HFF-Myc (cell line): ENCODE measurements around the gene CREG2.

ENCODE experiments used
- DNase-seq: peaks from one replicate; pipeline ENCODE4 v3.0.0-alpha.2; 2011; ENCODE audit warnings: low read depth; ENCODE audit errors: extremely low read depth
- H3K4me3 ChIP-seq: replicated peaks from 2 replicates; pipeline ENCODE4 v1.5.1; 2011; ENCODE audit warnings: low read depth, mild to moderate bottlenecking, control low read depth, low read length
- TF ChIP-seq, protein P1 (sequence below): IDR thresholded peaks from 2 replicates; pipeline ENCODE4 v1.5.1; 2012; ENCODE audit warnings: mild to moderate bottlenecking, low read depth, low read length, control low read depth; ENCODE audit errors: missing control alignments

CREG2 gene

DNA sequence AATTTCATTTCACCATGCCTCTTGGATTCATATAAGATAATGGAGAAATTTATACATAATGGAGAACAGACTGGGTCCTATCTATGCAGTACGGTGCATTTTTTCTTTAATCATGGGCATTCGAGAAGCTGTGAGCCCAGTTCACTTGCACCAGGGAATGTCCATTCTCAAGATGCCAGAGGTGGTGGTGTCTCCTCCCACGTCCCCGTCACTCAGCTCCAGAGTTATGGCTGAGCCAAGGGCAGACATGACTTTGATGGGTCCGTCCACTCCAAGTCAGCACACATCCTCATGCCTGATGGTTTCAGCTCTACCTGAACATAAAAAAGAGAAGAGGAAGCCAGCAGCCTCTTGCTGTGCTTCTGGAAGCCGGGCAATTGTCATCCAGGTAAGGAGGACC is 42.1 kb upstream of the CREG2 start:
- no peak overlapping the region for H3K4me3 ChIP-seq
- TF ChIP-seq, protein P1, sequence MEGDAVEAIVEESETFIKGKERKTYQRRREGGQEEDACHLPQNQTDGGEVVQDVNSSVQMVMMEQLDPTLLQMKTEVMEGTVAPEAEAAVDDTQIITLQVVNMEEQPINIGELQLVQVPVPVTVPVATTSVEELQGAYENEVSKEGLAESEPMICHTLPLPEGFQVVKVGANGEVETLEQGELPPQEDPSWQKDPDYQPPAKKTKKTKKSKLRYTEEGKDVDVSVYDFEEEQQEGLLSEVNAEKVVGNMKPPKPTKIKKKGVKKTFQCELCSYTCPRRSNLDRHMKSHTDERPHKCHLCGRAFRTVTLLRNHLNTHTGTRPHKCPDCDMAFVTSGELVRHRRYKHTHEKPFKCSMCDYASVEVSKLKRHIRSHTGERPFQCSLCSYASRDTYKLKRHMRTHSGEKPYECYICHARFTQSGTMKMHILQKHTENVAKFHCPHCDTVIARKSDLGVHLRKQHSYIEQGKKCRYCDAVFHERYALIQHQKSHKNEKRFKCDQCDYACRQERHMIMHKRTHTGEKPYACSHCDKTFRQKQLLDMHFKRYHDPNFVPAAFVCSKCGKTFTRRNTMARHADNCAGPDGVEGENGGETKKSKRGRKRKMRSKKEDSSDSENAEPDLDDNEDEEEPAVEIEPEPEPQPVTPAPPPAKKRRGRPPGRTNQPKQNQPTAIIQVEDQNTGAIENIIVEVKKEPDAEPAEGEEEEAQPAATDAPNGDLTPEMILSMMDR = no peak
- DNase-seq = no peak

DNA sequence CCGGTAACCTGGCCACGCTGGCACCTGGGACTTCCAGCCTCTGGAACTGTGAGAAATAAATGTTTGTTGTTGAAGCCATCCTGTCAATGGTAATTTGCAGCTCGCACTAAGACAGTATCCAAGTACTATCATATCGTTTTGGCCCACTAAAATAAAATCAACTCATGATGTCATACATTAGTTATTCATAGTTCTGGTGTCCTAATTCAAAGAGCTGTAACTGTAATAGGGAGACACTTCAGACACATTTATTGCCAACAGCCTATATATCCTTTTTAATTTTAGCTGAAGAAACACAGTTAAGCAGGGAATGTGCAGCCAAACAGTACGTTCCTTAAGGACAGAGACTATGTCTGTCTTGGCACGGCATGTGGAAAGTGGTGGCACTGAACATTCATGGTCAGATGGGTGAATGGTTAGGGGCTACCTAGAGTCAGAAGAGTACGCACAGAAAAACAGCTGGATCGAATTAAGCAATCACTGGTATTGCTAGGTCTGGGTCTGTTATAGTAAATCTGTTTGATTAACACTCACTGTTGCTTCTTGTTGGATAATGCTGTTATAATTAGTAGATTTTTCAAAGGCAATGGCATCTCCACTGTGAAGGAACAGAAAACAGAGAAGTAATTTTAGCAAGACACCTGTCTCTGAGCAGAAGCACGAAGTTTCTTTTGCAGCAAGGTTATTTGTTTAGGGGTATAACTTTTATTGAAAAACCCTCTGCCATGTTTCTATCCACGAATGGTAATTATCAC is 41.3 kb upstream of the CREG2 start:
- DNase-seq = no peak
- no peak overlapping the region for H3K4me3 ChIP-seq
- TF ChIP-seq, protein P1 = no peak

DNA sequence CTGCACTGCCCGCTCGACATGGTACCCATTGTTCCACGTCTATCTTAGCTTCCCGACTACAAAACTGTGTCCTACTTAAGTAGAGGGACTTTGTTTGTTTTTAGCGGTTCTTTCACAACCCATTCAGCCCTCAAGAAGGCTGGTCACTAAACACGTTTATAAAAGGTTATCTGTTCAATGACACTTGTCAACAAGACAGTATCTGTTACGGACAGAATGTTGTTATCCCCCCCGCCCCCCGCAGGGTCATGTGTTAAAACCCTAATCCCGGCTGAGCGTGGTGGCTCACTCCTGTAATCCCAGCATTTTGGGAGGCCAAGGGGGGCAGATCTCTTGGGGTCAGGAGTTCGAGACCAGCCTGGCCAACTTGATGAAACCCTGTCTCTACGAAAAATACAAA is 40.4 kb upstream of the CREG2 start:
- TF ChIP-seq, protein P1 = no peak
- no peak overlapping the region for H3K4me3 ChIP-seq
- DNase-seq = no peak

DNA sequence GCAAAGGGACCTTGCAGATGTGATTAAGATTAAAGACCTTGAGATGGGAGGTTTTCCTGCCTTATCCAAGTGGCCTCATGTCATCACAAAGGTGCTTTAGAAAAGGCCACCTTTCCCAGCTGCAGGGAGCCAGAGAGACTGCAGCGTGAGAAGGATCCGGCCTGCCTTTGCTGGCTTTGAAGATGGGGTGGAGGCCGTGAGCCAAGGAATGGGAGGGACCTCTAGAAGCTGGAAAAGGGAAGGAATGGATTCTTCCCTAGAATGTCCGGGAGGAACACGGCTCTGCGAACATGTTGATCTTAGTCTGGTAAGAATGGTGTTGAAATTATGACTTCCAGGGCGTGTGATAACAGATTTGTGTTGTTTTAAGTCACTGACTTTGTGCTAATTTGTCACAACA is 39.9 kb upstream of the CREG2 start:
- no peak overlapping the region for H3K4me3 ChIP-seq
- no peak for DNase-seq
- TF ChIP-seq, protein P1 = no peak

DNA sequence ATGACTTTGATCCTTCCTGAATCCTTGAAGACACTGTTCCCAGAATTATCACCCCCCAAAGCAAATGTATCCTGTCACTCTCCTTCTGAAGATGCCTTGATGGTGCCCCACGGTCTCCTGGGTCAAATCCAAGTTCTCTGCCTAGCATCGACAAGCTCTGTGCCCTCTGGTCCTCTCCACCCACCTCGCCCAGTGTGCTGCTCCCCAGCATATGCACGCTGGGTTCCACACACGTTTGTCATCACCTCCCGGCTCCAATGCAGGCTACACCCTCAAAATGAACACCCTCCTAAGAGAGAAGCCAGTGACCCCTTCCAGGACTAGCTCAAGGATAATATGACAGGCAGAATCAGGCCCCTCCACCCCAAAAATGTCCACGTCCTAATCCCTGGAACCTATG is 39.5 kb upstream of the CREG2 start:
- no peak for DNase-seq
- H3K4me3 ChIP-seq = no peak overlapping the region
- TF ChIP-seq, protein P1 = no peak

DNA sequence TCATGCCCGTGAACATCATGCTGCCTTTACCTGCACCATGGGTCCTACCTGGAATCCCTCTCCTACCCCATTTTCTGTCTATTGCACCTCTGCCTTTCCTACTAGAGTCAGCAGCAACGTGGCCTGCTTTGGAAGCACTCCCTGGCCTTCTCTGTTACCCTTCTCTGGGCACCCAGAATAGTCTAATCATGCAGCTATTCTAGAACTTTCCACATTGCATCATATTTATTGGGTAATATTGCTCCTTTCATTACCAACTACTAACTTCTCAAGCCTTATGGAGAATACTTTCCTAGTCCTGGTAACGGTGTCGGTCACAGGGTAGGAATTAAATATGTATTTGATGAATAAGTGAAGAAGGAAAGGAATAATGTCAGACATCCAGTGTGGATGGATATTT is 33.3 kb upstream of the CREG2 start:
- TF ChIP-seq, protein P1 = no peak
- no peak overlapping the region for H3K4me3 ChIP-seq
- DNase-seq = no peak
